AG04449 (cell line): Measurements from ENCODE around the gene TMEM106C.

Source experiments
- CTCF ChIA-PET: fragments of 350-600 bp; formaldehyde crosslinking; extraction: SDS; loops from one replicate; lab custom pipeline; 2021; ENCODE audit warnings: antibody characterized with exemption; lab: Yijun Ruan, JAX
- POLR2A ChIA-PET: fragments of 400-600, 350-600 bp; formaldehyde crosslinking; extraction: SDS; loops from one replicate; lab custom pipeline; 2020; ENCODE audit warnings: antibody characterized with exemption, inconsistent platforms; lab: Yijun Ruan, JAX
- DNase-seq: peaks from one replicate; pipeline ENCODE4 v3.0.0-alpha.2; 2010; ENCODE audit warnings: low read depth, low spot score
- H3K4me3 ChIP-seq: 2 replicates; pipeline ENCODE4 v1.5.1; 2011; ENCODE audit warnings: low read depth, mild to moderate bottlenecking, control low read depth, low read length
- CTCF ChIP-seq: IDR thresholded peaks from one replicate; pipeline ENCODE4 v1.5.1; 2011; ENCODE audit warnings: mild to moderate bottlenecking, moderate library complexity, low read length, control low read depth, inconsistent platforms; ENCODE audit not compliant: insufficient read depth; ENCODE audit errors: missing control alignments

The TMEM106C gene

DNA sequence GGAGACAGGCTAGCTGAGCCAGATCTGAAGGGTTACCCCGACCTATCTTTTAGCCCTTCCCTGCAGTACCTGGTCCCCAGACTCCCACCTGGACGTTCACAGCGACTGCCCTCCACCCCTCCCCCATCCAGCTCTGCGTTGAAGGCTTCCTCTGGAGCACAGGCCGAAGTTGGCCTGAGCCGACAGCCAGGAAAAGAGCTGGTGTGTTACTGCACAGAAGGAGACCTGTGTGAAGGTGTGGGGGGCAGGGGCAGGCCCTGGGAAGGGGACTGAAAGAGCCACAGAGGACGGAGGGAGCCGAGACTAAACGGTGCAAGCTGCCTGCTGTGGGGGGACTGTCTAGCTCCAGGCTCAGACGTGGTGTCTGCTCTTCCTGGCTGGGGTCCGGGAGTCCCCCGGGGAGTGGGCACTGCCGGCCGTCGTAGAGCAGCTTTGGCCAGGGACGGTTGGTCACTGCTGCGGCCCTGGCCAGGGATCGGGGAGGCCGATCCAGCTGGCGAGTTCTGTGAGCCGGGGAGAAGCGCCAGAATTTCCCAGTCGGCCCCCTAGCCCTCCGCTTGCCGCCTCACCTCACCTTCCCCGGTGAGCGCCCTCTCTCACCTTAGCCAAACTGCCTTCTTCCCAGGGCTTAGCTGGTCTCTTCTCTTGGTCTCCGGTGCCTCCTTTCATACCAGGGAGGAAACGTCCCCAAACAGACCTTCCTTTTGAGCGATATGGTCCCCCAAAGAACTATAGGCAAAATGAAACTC, 41.8 kb downstream of the TMEM106C start:
- no peak overlapping the region for H3K4me3 ChIP-seq
- no peak for TF ChIP-seq CTCF
- CTCF ChIA-PET: interaction anchor here (1.4 kb wide), 1 partner anchor 55 kb away, joined by 4 read pairs; no protein-coding TSS in a partner anchor
- POLR2A ChIA-PET: no interaction called here
- no peak for DNase-seq

DNA sequence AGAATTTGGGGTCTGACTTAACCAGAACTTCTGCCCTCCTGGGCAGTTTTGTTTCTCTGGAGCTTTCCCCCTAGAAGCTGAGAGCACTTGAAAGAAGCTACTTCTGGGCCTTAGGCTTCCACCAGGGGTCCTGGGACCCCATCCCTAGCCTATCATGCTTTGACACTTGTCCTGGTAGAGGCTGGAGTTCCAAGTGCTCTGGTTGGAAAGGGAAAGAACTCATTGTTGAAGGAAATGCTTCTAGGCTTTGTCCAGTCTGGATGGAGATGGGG, 42.3 kb downstream of the TMEM106C start:
- POLR2A ChIA-PET: no interaction called here
- no peak overlapping the region for H3K4me3 ChIP-seq
- no peak for DNase-seq
- CTCF ChIA-PET: interaction anchor here (0.9 to 1.4 kb wide), 2 partner anchors 16 to 56 kb away, joined by 3 to 4 read pairs; no protein-coding TSS in a partner anchor
- no peak for TF ChIP-seq CTCF

DNA sequence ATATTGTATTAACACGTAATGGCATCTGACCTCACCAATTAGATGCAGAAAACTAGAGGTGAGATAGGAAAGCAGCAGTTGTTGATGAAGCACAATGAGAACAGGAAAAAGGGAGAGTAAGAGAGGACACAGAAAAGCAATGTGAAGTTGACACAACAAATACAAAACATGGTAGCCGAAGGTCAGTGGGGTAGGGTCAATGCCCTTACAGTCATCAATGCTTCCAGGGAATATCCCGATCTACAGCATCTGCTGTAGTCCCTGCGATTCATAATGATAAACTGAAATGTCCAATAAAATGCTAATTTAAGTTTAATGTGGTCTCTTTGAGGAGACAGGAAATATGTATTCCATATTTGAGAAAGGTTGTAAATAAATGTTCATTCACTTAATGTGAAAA, 43.8 kb downstream of the TMEM106C start:
- CTCF ChIA-PET: no interaction called here
- DNase-seq: no peak
- no peak for TF ChIP-seq CTCF
- no peak overlapping the region for H3K4me3 ChIP-seq
- POLR2A ChIA-PET: no interaction called here

DNA sequence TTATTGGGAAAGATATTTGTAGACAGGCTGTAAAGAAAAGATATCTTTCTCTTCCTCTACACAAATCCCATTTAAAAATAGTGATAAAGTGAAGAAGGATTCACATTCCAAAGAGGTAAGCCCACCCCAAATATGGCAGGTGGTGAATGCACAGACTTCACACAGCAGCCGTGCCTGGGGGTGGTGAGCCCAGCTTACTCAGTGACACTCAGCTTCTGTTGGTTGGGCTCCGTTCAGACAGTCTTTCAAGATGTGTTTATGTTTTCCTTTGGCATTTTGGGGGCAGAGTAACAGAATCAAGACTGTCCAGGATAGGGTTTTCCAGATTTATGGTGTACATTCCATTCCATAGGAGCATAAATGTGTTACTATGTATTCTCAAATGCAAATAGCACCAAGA, 45.0 kb downstream of the TMEM106C start:
- no peak overlapping the region for H3K4me3 ChIP-seq
- TF ChIP-seq CTCF: no peak
- POLR2A ChIA-PET: no interaction called here
- CTCF ChIA-PET: no interaction called here
- no peak for DNase-seq

- no peak for DNase-seq
- H3K4me3 ChIP-seq: no peak overlapping the region
- ChIA-PET POLR2A (no interaction called here), CTCF (no interaction called here)
- TF ChIP-seq CTCF: no peak
These were observed 45.6 kb downstream of the TMEM106C start for GRCh38 chr12:48008950-48009349.

DNA sequence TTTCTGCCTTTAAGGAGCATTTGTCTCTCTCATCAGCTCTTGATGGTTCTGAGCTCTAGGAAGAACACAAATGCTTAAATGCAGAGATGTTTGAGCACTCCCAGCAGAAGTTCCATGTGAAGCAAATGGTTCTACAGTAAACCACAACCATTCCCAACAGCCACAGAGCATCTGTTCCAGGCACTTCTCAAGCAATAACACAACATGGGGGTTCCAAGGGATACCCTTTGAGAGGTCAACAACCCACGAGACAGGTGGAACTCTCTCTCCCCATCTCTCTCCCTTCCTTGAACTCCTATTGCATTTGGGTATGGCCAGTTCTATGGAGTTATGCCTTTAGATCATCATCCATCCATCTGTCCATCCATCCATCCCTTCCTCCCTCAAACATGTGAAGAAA, 46.1 kb downstream of the TMEM106C start:
- ChIA-PET POLR2A (no interaction called here), CTCF (no interaction called here)
- no peak for TF ChIP-seq CTCF
- no peak for DNase-seq
- H3K4me3 ChIP-seq: no peak overlapping the region
